H1 (cell line): ENCODE results near the gene PHACTR1. TPM values are rescaled to one million over a fixed set of nuclear protein-coding genes. Genes with fewer than 3 reads are reported as not detected.

ENCODE experiments used
- CTCF ChIA-PET: fragments of 300-600 bp; sonication (Branson Sonifier 250); formaldehyde crosslinking; loops from one replicate; lab custom pipeline; 2021; ENCODE audit not compliant: partially characterized antibody; lab: Charles Lee
- POLR2A ChIA-PET: fragments of 300-600 bp; sonication (Branson Sonifier 250); formaldehyde crosslinking; loops from one replicate; lab custom pipeline; 2021; ENCODE audit warnings: inconsistent platforms; ENCODE audit not compliant: partially characterized antibody; lab: Charles Lee
- DNase-seq, 2 experiments: peaks; one replicate each; pipeline versions ENCODE4 v3.0.0 to v3.0.0-alpha.2; 2010 to 2022; ENCODE audit warnings: low spot score in 2 of 2, low read depth in 1 of 2, mixed read lengths in 1 of 2
- FAIRE-seq: peaks from 2 replicates; lab custom pipeline; 2011; peaks lifted over from hg19 to GRCh38; lab: Jason Lieb, UNC
- H2AFZ ChIP-seq: 2 replicates; pipeline ENCODE4 v1.8.1; 2012; ENCODE audit warnings: low read length, inconsistent platforms
- H2AK5ac ChIP-seq: 2 replicates; pipeline ENCODE4 v1.6.1; 2013; ENCODE audit warnings: low read depth, low read length
- H2BK120ac ChIP-seq: replicated peaks from 2 replicates; pipeline ENCODE3; 2013; ENCODE audit warnings: low read depth, low read length, inconsistent platforms
- H2BK12ac ChIP-seq: 2 replicates; pipeline ENCODE4 v1.6.1; 2013; ENCODE audit warnings: low read depth, low read length
- H2BK15ac ChIP-seq: 2 replicates; pipeline ENCODE4 v1.6.1; 2013; ENCODE audit warnings: low read length
- H2BK20ac ChIP-seq: 2 replicates; pipeline ENCODE4 v1.6.1; 2013; ENCODE audit warnings: low read length
- H2BK5ac ChIP-seq: 2 replicates; pipeline ENCODE4 v1.6.1; 2013; ENCODE audit warnings: low read depth, low read length
- H3K14ac ChIP-seq: 2 replicates; pipeline ENCODE4 v1.6.1; 2013; ENCODE audit warnings: inconsistent platforms; ENCODE audit not compliant: insufficient read length
- H3K18ac ChIP-seq: 2 replicates; pipeline ENCODE4 v1.6.1; 2013; ENCODE audit warnings: low read length; ENCODE audit errors: extremely low read depth
- H3K23ac ChIP-seq: 2 replicates; pipeline ENCODE4 v1.6.1; 2013; ENCODE audit warnings: inconsistent platforms; ENCODE audit not compliant: insufficient read length
- H3K23me2 ChIP-seq: 2 replicates; pipeline ENCODE4 v1.6.1; 2013; ENCODE audit warnings: low read depth, low read length
- H3K27ac ChIP-seq: 2 replicates; pipeline ENCODE4 v1.6.1; 2011; ENCODE audit warnings: low read depth, low read length, inconsistent platforms
- H3K27me3 ChIP-seq, 4 experiments: replicated peaks in 1 of 4; 1 replicate in 1 of 4; 2 replicates in 3 of 4; pipeline versions ENCODE4 v1.6.1 to v1.8.1; 2011 to 2013; ENCODE audit warnings: low read length in 3 of 4, mild to moderate bottlenecking in 3 of 4, inconsistent platforms in 2 of 4, mixed read lengths in 2 of 4, moderate library complexity in 1 of 4; ENCODE audit not compliant: control insufficient read depth in 3 of 4, insufficient read depth in 3 of 4; ENCODE audit errors: extremely low read depth in 1 of 4
- H3K36me3 ChIP-seq, 4 experiments: 2 replicates each; pipeline versions ENCODE4 v1.6.1 to v1.8.1; 2011 to 2013; ENCODE audit warnings: mild to moderate bottlenecking in 4 of 4, low read length in 3 of 4, moderate library complexity in 2 of 4, control low read depth in 1 of 4, inconsistent platforms in 1 of 4; ENCODE audit not compliant: insufficient read depth in 4 of 4, control insufficient read depth in 2 of 4
- H3K4ac ChIP-seq: replicated peaks from 2 replicates; pipeline ENCODE3; 2013; ENCODE audit warnings: low read length, low read depth, mixed read lengths, inconsistent platforms; ENCODE audit not compliant: insufficient read length
- H3K4me1 ChIP-seq, 4 experiments: replicated peaks in 1 of 4; 1 replicate in 1 of 4; 2 replicates in 3 of 4; pipeline versions ENCODE4 v1.6.1 to v1.8.1; 2011 to 2013; ENCODE audit warnings: low read length in 3 of 4, inconsistent platforms in 2 of 4, mixed read lengths in 1 of 4; ENCODE audit not compliant: insufficient read depth in 4 of 4, control insufficient read depth in 3 of 4
- H3K4me2 ChIP-seq, 2 experiments: 2 replicates each; pipeline versions ENCODE4 v1.6.1 to v1.8.1; 2011 to 2013; ENCODE audit warnings: low read depth in 2 of 2, low read length in 2 of 2, control low read depth in 1 of 2, inconsistent platforms in 1 of 2, mild to moderate bottlenecking in 1 of 2; ENCODE audit not compliant: insufficient read depth in 1 of 2
- H3K4me3 ChIP-seq, 4 experiments: fragments of 200-600, 300-600 bp in 1 of 4; sonication (generic), shearing (Covaris generic), sonication (Bioruptor Twin) in 1 of 4; 2 replicates each; pipeline versions ENCODE4 v1.5.1 to v1.8.1; 2011 to 2016; ENCODE audit warnings: low read length in 4 of 4, low read depth in 3 of 4, control low read depth in 2 of 4, inconsistent platforms in 2 of 4, mild to moderate bottlenecking in 2 of 4, mixed read lengths in 1 of 4, moderate library complexity in 1 of 4; ENCODE audit not compliant: insufficient read depth in 2 of 4; ENCODE audit errors: extremely low read depth in 1 of 4
- H3K56ac ChIP-seq: replicated peaks from 2 replicates; pipeline ENCODE3; 2013; ENCODE audit warnings: low read depth, mild to moderate bottlenecking, mixed read lengths, low read length, inconsistent platforms; ENCODE audit not compliant: insufficient read length
- H3K79me1 ChIP-seq: 2 replicates; pipeline ENCODE4 v1.6.1; 2013; ENCODE audit warnings: low read depth, low read length, control low read depth
- H3K79me2 ChIP-seq, 2 experiments: 2 replicates each; pipeline versions ENCODE4 v1.6.1 to v1.8.1; 2012 to 2013; ENCODE audit warnings: low read length in 2 of 2, mild to moderate bottlenecking in 2 of 2, inconsistent platforms in 1 of 2; ENCODE audit not compliant: insufficient read depth in 2 of 2, control insufficient read depth in 1 of 2
- H3K9ac ChIP-seq, 4 experiments: replicated peaks in 1 of 4; 1 replicate in 1 of 4; 2 replicates in 3 of 4; pipeline versions ENCODE4 v1.6.1 to v1.8.1; 2011 to 2013; ENCODE audit warnings: low read depth in 3 of 4, low read length in 3 of 4, control low read depth in 2 of 4, mild to moderate bottlenecking in 2 of 4, moderate library complexity in 2 of 4, inconsistent platforms in 1 of 4; ENCODE audit errors: extremely low read depth in 1 of 4
- H3K9me3 ChIP-seq, 2 experiments: 2 replicates each; pipeline versions ENCODE4 v1.6.1 to v1.8.1; 2012 to 2013; ENCODE audit warnings: mild to moderate bottlenecking in 2 of 2, moderate library complexity in 2 of 2, control low read depth in 1 of 2, inconsistent platforms in 1 of 2, low read depth in 1 of 2, low read length in 1 of 2, mixed read lengths in 1 of 2; ENCODE audit not compliant: insufficient read depth in 2 of 2
- H4K20me1 ChIP-seq, 2 experiments: replicated peaks in 1 of 2; 2 replicates each; pipeline versions ENCODE3 to v1.8.1; 2011 to 2013; ENCODE audit warnings: inconsistent platforms in 2 of 2, low read length in 2 of 2, mild to moderate bottlenecking in 1 of 2; ENCODE audit not compliant: insufficient read depth in 2 of 2, control insufficient read depth in 1 of 2
- H4K5ac ChIP-seq: 2 replicates; pipeline ENCODE4 v1.6.1; 2013; ENCODE audit warnings: low read length, low read depth, mixed read lengths, inconsistent platforms; ENCODE audit not compliant: insufficient read length
- H4K8ac ChIP-seq: 2 replicates; pipeline ENCODE4 v1.8.0; 2013; ENCODE audit warnings: mild to moderate bottlenecking, moderate library complexity, low read length, inconsistent platforms; ENCODE audit not compliant: insufficient read depth; ENCODE audit errors: extremely low read depth
- H4K91ac ChIP-seq: replicated peaks from 2 replicates; pipeline ENCODE3; 2013; ENCODE audit warnings: low read length, mixed read lengths, inconsistent platforms; ENCODE audit not compliant: insufficient read length
- BCL11A ChIP-seq, 2 experiments: IDR thresholded peaks; one replicate each; pipeline ENCODE4 v1.6.1; 2011; ENCODE audit warnings: low read depth in 2 of 2, low read length in 2 of 2, mild to moderate bottlenecking in 2 of 2
- BRCA1 ChIP-seq: IDR thresholded peaks from 2 replicates; pipeline ENCODE4 v1.6.1; 2012; ENCODE audit warnings: low read depth, low read length, improper control_type of control experiment
- CBX8 ChIP-seq: fragments of 300-800, 300-1000 bp; sonication (generic); IDR thresholded peaks from 2 replicates; pipeline ENCODE4 v1.7.1; 2016; ENCODE audit warnings: low read depth, low read length, borderline replicate concordance
- CHD1 ChIP-seq: IDR thresholded peaks from 2 replicates; pipeline ENCODE4 v1.6.1; 2012; ENCODE audit warnings: low read depth, low read length, improper control_type of control experiment
- E2F6 ChIP-seq: IDR thresholded peaks from 2 replicates; pipeline ENCODE4 v1.6.1; 2012; ENCODE audit warnings: inconsistent platforms
- GABPA ChIP-seq: IDR thresholded peaks from 2 replicates; pipeline ENCODE4 v1.6.1; 2011; ENCODE audit warnings: mild to moderate bottlenecking, low read length, moderate library complexity, borderline replicate concordance; ENCODE audit not compliant: insufficient read depth
- KDM5A ChIP-seq: fragments of 200-600 bp; IDR thresholded peaks from 2 replicates; pipeline ENCODE4 v1.7.1; 2012; ENCODE audit warnings: mild to moderate bottlenecking, low read length, inconsistent platforms, mixed read lengths
- MAFK ChIP-seq: IDR thresholded peaks from 2 replicates; pipeline ENCODE4 v1.6.1; 2012; ENCODE audit warnings: low read depth, mild to moderate bottlenecking, improper control_type of control experiment, low read length
- NANOG ChIP-seq: IDR thresholded peaks from 2 replicates; pipeline ENCODE4 v1.6.1; 2011; ENCODE audit warnings: low read length, low read depth, mild to moderate bottlenecking, inconsistent platforms; ENCODE audit not compliant: insufficient read depth, poor library complexity, severe bottlenecking
- POU5F1 ChIP-seq: IDR thresholded peaks from 2 replicates; pipeline ENCODE4 v1.6.1; 2011; ENCODE audit warnings: low read depth, mild to moderate bottlenecking, low read length, moderate library complexity
- SAP30 ChIP-seq: fragments of 300-600 bp; sonication (generic); IDR thresholded peaks from 2 replicates; pipeline ENCODE4 v1.7.1; 2012; ENCODE audit warnings: low read length, moderate library complexity, mild to moderate bottlenecking, inconsistent platforms; ENCODE audit not compliant: insufficient read depth, insufficient replicate concordance
- TCF12 ChIP-seq: IDR thresholded peaks from 2 replicates; pipeline ENCODE4 v1.6.1; 2011; ENCODE audit warnings: low read depth, mild to moderate bottlenecking, low read length
- TEAD4 ChIP-seq: IDR thresholded peaks from 2 replicates; pipeline ENCODE4 v1.6.1; 2012; ENCODE audit warnings: low read depth, low read length, inconsistent platforms, mixed read lengths
- WGBS, 2 experiments: shearing (Covaris generic) in 1 of 2; methylation state at CpG; one replicate each; pipeline versions ENCODE4 v1.1.6 to v1.1.7; 2013 to 2015; ENCODE audit warnings: low lambda C conversion rate in 2 of 2, mixed read lengths in 2 of 2, inconsistent platforms in 1 of 2, low coverage in 1 of 2, missing lambda C conversion rate in 1 of 2; ENCODE audit not compliant: insufficient replicate concordance in 2 of 2, insufficient coverage in 1 of 2, insufficient read length in 1 of 2; ENCODE audit errors: extremely low coverage in 1 of 2, missing lambda C conversion rate in 1 of 2; 5-methylcytosine and 5-hydroxymethylcytosine counted together
- polyA plus RNA-seq, 7 experiments: library from polyadenylated mRNA; depleted of rRNA in 3 of 7; stranded (reverse) in 5 of 7; unstranded in 2 of 7; fragments of >200 nt in 5 of 7; fragments of 200-250 nt in 2 of 7; gene quantifications; 1 replicate in 5 of 7; 2 replicates in 1 of 7; 4 replicates in 1 of 7; pipeline versions ENCODE4 v1.2.1 to v1.2.3, GENCODE V29; 2011 to 2013; ENCODE audit warnings: missing spikeins in 2 of 7, mixed read lengths in 2 of 7
- total RNA-seq: library from RNA; stranded (reverse); fragmentation: NEBNext Ultra II Directional; extraction: Animal tissue kit (Norgen Biotek cat#: 25700); gene quantifications from 2 replicates; pipeline ENCODE4 v1.2.1, GENCODE V29; 2021

PHACTR1 gene
- total and polyA plus RNA-seq, 2 of the 8 experiments (the other 6 are each of a cell fraction or from before 2014, with no cell fraction given), result 3.9 to 17.1 TPM

- CTCF ChIA-PET, result interaction anchor here (0.6 to 1.3 kb wide), 5 partner anchors 8 to 851 kb away, joined by 3 read pairs; no protein-coding TSS in a partner anchor
- no peak for TF ChIP-seq E2F6
- no peak for TF ChIP-seq BCL11A (IDR thresholded peaks at IDR 0.05; ENCODE audit: low read depth in 2 of 2, low read length in 2 of 2)
- no peak for TF ChIP-seq TCF12
- TF ChIP-seq SAP30, result no peak
- no peak for TF ChIP-seq MAFK
- TF ChIP-seq TEAD4, result no peak
- no peak for TF ChIP-seq NANOG
- TF ChIP-seq POU5F1, result no peak
- no peak for TF ChIP-seq CBX8
- TF ChIP-seq CHD1, result no peak
- TF ChIP-seq KDM5A, result no peak
- TF ChIP-seq BRCA1, result no peak
- no peak for TF ChIP-seq GABPA
These were observed 291.2 kb downstream of the PHACTR1 start for GRCh38 chr6:13007744-13008143.

More at GRCh38 chr6:13007744-13008143, 291.2 kb downstream of the PHACTR1 start:
- Histone ChIP-seq H4K91ac (no peak overlapping the region), H3K79me1 (no peaks in the 10 kb centered on the region), H2BK5ac (no peak overlapping the region), H3K27ac (no peak overlapping the region), H3K4me1 (peaks cover 2 to 7% (median 4%) of the 10 kb centered on the region in 4 experiments; a peak in 5 of 7 replicates), H2AFZ (no peak overlapping the region), H3K18ac (no peak overlapping the region), H3K14ac (no peak overlapping the region), H2BK12ac (no peak overlapping the region), H3K79me2 (no peaks in the 10 kb centered on the region; a peak in 1 of 4 replicates), H3K23ac (no peak overlapping the region), H3K56ac (no peak overlapping the region), H3K23me2 (no peaks in the 10 kb centered on the region), H3K4me2 (no peak overlapping the region), H3K4ac (no peak overlapping the region), H4K8ac (no peak overlapping the region), H2BK120ac (no peak overlapping the region), H3K4me3 (no peak overlapping the region), H4K20me1 (peaks cover 0 to 3% of the 10 kb centered on the region in 2 experiments), H2BK20ac (no peak overlapping the region), H3K36me3 (no peaks in the 10 kb centered on the region), H3K9ac (no peak overlapping the region), H4K5ac (no peak overlapping the region), H2BK15ac (no peak overlapping the region), H3K9me3 (no peaks in the 10 kb centered on the region), H3K27me3 (peaks cover 1 to 15% (median 11%) of the 10 kb centered on the region in 4 experiments), H2AK5ac (no peak overlapping the region)
- DNase-seq (no peak), FAIRE-seq (no peak)
- POLR2A ChIA-PET, result no interaction called here
- 75% methylated on average over 1 of the region's 1 CpG; no CpG with 5 or more reads in 1 of the 2 experiments for WGBS, 2 experiments
